Right atrium auricular region (tissue), 2 donors: ENCODE measurements around the gene C1QTNF8. TPM values are rescaled to one million over a fixed set of nuclear protein-coding genes. Genes with fewer than 3 reads are reported as not detected.

Experiments
- DNase-seq: peaks from one replicate; pipeline ENCODE4 v3.0.0-alpha.2; 2019; ENCODE audit warnings: low spot score
- H3K27ac ChIP-seq, 2 donors: fragments of 200-600 bp; sonication (generic); 1 replicate in 1 of 2; 2 replicates in 1 of 2; pipeline ENCODE4 v1.5.1; 2016 to 2019
- H3K27me3 ChIP-seq, 2 donors: fragments of 200-600 bp; sonication (generic); one replicate each; pipeline versions ENCODE4 v1.5.1 to v1.6.0; 2017 to 2019
- H3K36me3 ChIP-seq: fragments of 200-600 bp; sonication (generic); one replicate; pipeline ENCODE4 v1.5.1; 2016
- H3K4me1 ChIP-seq, 2 donors: fragments of 200-600 bp; sonication (generic); one replicate each; pipeline versions ENCODE4 v1.5.1 to v1.6.0; 2017 to 2019
- H3K4me3 ChIP-seq, 2 donors: fragments of 200-600 bp; sonication (generic); 1 replicate in 1 of 2; 2 replicates in 1 of 2; pipeline ENCODE4 v1.5.1; 2017 to 2019; ENCODE audit warnings: mild to moderate bottlenecking in 1 of 2, moderate library complexity in 1 of 2
- H3K9me3 ChIP-seq, 2 donors: fragments of 200-600 bp; sonication (generic); one replicate each; pipeline ENCODE4 v1.5.1; 2019
- total RNA-seq, 2 donors: library from RNA; depleted of rRNA; stranded (reverse); fragments of >200 nt; gene quantifications; one replicate each; pipeline ENCODE4 v1.1.0, GENCODE V29; 2016
- TF ChIP-seq, protein P1 (sequence below), 2 donors: fragments of 200-600 bp; sonication (generic); IDR thresholded peaks; one replicate each; pipeline ENCODE4 v1.5.1; 2019; ENCODE audit warnings: antibody characterized with exemption in 2 of 2

C1QTNF8 gene
- total RNA-seq, 2 donors from 2014 or later: not detected

GRCh38 chr16:1044460-1045309, 51.4 kb downstream of the C1QTNF8 start:
- no peaks in the 10 kb centered on the region for H3K27me3 ChIP-seq
- peaks cover 0 to 29% of the 10 kb centered on the region in 2 donors for H3K4me1 ChIP-seq
- no peaks in the 10 kb centered on the region for H3K36me3 ChIP-seq
- H3K9me3 ChIP-seq: no peaks in the 10 kb centered on the region
- H3K4me3 ChIP-seq: no peak overlapping the region
- TF ChIP-seq, protein P1, sequence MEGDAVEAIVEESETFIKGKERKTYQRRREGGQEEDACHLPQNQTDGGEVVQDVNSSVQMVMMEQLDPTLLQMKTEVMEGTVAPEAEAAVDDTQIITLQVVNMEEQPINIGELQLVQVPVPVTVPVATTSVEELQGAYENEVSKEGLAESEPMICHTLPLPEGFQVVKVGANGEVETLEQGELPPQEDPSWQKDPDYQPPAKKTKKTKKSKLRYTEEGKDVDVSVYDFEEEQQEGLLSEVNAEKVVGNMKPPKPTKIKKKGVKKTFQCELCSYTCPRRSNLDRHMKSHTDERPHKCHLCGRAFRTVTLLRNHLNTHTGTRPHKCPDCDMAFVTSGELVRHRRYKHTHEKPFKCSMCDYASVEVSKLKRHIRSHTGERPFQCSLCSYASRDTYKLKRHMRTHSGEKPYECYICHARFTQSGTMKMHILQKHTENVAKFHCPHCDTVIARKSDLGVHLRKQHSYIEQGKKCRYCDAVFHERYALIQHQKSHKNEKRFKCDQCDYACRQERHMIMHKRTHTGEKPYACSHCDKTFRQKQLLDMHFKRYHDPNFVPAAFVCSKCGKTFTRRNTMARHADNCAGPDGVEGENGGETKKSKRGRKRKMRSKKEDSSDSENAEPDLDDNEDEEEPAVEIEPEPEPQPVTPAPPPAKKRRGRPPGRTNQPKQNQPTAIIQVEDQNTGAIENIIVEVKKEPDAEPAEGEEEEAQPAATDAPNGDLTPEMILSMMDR (IDR thresholded peaks at IDR 0.05): no peak
- no peak overlapping the region for H3K27ac ChIP-seq
- no peak for DNase-seq

DNA sequence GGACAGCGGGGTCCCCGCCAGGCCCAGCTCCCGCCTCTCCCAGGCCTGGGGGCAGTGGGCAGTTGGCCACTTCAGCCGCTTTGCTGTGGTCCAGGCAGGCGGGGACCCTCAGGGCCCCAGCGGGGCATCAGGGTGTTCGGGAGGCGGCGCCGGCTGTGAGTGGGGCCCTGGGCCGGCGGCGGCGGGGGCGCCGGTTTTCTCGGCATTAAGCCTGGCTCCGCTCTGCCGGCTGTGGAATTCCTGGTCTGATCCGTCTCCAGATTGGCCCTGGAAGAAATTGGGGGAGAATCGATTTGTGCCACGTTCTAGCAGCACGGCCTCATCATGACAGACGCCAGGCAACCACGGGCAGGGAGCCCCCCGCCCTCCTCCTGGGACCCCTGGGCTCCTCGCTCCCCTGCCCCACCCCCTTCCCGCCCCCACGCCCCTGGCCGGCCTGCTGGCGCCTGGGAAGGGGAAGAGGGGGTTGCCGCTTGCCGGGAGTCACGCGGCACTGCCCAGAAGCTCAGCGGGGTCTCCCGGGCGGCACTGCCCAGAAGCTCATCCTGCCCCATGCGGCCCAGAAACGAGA, 52.1 kb downstream of the C1QTNF8 start:
- TF ChIP-seq, protein P1 (IDR thresholded peaks at IDR 0.05): no peak
- H3K4me3 ChIP-seq: no peak overlapping the region
- DNase-seq: no peak
- H3K27ac ChIP-seq: no peak overlapping the region
- H3K9me3 ChIP-seq: no peaks in the 10 kb centered on the region
- no peaks in the 10 kb centered on the region for H3K27me3 ChIP-seq
- H3K4me1 ChIP-seq: peaks cover 0 to 29% of the 10 kb centered on the region in 2 donors
- H3K36me3 ChIP-seq: no peaks in the 10 kb centered on the region

DNA sequence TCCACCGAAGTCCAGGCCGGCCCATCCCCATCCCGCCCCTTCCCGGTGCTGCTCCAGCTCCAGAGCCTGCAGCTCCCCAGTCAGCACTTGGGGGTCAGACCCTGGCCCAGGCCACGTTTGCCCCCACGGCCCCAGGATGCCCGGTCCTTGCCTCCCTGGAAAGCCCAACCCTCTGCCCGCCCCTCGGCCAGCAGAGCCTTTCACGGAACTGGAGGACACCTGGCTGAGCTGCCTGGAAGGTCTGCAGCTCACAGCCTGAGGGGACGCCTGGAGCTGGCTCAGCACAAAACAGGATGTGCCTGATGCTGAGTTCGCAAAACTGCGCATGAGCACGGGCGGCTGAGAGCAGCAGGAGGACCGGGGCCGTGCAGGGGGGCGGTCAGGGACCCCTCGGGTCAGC, 53.2 kb downstream of the C1QTNF8 start:
- H3K4me1 ChIP-seq: peaks cover 0 to 21% of the 10 kb centered on the region in 2 donors
- no peak overlapping the region for H3K27ac ChIP-seq
- TF ChIP-seq, protein P1 (IDR thresholded peaks at IDR 0.05): no peak
- no peaks in the 10 kb centered on the region for H3K36me3 ChIP-seq
- no peak for DNase-seq
- no peaks in the 10 kb centered on the region for H3K9me3 ChIP-seq
- H3K4me3 ChIP-seq: no peak overlapping the region
- no peaks in the 10 kb centered on the region for H3K27me3 ChIP-seq

DNA sequence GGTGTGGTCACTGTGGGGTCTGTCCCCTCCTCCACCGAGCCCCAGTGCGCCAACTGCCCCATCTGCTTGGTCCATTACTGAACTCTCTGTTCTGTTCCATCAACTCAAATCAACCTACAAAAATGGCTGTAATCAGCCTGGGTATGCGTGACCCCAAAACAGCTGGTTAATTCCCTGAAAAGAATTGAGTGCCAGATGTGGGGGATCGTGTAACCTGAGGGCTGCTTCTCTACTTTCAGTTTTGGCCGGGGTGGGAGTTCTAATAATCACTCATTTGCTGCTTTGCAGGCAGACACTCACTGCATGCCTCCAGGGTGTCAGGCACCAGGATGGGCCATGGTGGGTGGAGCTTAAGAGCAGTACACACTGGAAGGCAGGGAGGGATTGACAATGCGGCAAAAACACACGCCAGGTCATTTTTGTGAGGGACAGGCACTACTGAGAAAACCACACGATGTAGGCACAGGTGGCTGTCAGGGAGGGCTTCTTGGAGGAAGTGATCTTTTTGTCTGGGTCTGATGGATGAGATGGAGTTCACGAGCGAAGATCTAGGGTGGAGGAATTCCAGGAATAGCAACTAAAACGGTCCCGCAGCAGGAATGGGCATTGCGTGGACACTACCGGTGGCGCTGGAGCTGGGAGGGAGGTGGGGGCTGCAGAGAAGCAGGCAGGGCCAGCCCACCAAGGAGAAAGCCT, 53.8 kb downstream of the C1QTNF8 start:
- Histone ChIP-seq H3K27ac (no peak overlapping the region), H3K4me1 (peaks cover 0 to 19% of the 10 kb centered on the region in 2 donors), H3K4me3 (no peak overlapping the region), H3K36me3 (no peaks in the 10 kb centered on the region), H3K27me3 (no peaks in the 10 kb centered on the region), H3K9me3 (no peaks in the 10 kb centered on the region)
- DNase-seq: no peak
- TF ChIP-seq, protein P1 (IDR thresholded peaks at IDR 0.05): no peak

GRCh38 chr16:1040346-1040745, 55.7 kb downstream of the C1QTNF8 start:
- no peaks in the 10 kb centered on the region for H3K9me3 ChIP-seq
- no peak for DNase-seq

More at GRCh38 chr16:1040346-1040745, 55.7 kb downstream of the C1QTNF8 start:
- Histone ChIP-seq H3K4me1 (peaks cover 0 to 18% of the 10 kb centered on the region in 2 donors), H3K27me3 (no peaks in the 10 kb centered on the region), H3K4me3 (no peak overlapping the region), H3K27ac (no peak overlapping the region), H3K36me3 (no peaks in the 10 kb centered on the region)
- TF ChIP-seq, protein P1 (IDR thresholded peaks at IDR 0.05): no peak
